Uterus (tissue), 2 donors: ENCODE measurements around the gene TBX2.

ENCODE experiments used
- POLR2A ChIP-seq, 2 donors: fragments of 450-650 bp; IDR thresholded peaks; one replicate each; pipeline ENCODE4 v1.6.1; 2016; ENCODE audit warnings: antibody characterized with exemption in 2 of 2, mild to moderate bottlenecking in 1 of 2, moderate library complexity in 1 of 2
- TF ChIP-seq, protein P1 (sequence below), 4 experiments: fragments of 200-600 bp in 2 of 4; fragments of 450-650 bp in 2 of 4; sonication (generic) in 2 of 4; IDR thresholded peaks; one replicate each; pipeline ENCODE4 v1.5.1; 2016 to 2019; ENCODE audit warnings: antibody characterized with exemption in 4 of 4, mild to moderate bottlenecking in 2 of 4, moderate library complexity in 1 of 4

DNA sequence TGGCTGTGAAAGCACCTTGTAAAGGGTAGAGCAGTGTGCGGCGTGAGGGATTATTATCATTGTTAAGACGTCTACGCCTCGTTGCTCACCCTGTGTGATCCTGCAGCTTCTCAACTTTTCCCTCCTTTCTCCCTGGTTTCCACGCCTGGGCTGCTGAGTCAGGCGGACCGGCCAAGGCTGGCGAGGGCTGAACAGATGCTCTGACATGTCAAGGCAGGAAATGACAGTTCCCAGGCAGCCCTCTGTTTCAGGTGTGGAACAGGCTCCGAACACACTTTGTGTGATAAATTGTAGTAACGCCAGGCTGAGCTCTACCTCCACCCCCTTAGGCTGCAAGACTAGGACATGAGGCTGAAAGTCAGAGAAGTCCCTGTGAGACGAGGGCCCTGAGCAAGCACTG, 46.0 kb upstream of the TBX2 start:
- TF ChIP-seq, protein P1, sequence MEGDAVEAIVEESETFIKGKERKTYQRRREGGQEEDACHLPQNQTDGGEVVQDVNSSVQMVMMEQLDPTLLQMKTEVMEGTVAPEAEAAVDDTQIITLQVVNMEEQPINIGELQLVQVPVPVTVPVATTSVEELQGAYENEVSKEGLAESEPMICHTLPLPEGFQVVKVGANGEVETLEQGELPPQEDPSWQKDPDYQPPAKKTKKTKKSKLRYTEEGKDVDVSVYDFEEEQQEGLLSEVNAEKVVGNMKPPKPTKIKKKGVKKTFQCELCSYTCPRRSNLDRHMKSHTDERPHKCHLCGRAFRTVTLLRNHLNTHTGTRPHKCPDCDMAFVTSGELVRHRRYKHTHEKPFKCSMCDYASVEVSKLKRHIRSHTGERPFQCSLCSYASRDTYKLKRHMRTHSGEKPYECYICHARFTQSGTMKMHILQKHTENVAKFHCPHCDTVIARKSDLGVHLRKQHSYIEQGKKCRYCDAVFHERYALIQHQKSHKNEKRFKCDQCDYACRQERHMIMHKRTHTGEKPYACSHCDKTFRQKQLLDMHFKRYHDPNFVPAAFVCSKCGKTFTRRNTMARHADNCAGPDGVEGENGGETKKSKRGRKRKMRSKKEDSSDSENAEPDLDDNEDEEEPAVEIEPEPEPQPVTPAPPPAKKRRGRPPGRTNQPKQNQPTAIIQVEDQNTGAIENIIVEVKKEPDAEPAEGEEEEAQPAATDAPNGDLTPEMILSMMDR (IDR thresholded peaks at IDR 0.05): no peak
- TF ChIP-seq POLR2A (IDR thresholded peaks at IDR 0.05): no peak
